HG03342 (cell line): ENCODE data around the gene POTEM.
"Not testable (repeated sequence)": the region's sequence is repeated elsewhere in the genome, so short reads cannot be mapped to it uniquely, and the experiment has no call there.

Experiments
- ATAC-seq: cut with Tn5 transposase; IDR thresholded peaks from one replicate; pipeline ENCODE4 v1.9.1; 2021; ENCODE audit warnings: mild to moderate bottlenecking, moderate library complexity; ENCODE audit not compliant: unreplicated experiment

The POTEM gene

DNA sequence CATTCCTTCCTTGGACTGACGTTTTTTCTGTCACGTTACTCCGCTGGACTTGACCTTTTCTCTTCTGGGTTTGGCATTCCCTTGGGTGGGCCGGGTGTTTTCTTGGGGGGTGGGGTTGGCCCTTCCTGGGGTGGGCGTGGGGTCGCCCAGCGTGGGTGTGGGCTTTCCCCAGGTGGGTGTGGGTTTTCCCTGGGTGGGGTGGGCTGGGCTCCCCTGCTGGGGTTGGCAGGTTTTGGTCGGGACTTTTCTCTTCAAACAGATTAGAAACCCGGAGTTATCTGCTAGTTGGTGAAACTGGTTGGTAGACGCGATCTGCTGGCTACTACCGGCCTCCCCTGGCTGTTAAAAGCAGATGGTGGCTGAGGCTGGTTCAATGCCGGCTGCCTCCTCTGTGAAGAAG lies at the start of gene POTEM:
Gene POTEM, plus strand, starts transcription at position 301 of the 400 bp plus-strand sequence. Its CDS starts 52 bp downstream, at position 353.
- ATAC-seq, result not testable (repeated sequence)

DNA sequence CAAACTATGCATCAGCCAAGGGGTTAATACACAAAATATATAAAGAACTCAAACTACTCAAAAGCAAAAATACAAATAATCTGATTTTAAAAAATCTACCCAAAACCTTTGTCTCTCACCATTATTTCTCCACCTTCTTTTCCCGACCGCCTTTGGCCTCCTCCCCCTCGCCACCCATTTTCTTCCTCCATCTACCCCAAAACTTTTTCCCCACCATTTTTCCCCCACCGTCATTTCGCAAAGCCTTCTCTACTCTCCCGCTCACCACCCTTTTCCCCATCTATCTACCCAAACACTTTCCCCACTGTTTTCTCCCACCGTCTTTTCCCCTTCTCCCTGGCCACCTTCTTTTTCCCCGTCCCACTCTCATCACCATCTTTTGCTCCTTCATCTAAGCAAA lies 48.9 kb upstream of the POTEM start:
- ATAC-seq, result not testable (repeated sequence)

DNA sequence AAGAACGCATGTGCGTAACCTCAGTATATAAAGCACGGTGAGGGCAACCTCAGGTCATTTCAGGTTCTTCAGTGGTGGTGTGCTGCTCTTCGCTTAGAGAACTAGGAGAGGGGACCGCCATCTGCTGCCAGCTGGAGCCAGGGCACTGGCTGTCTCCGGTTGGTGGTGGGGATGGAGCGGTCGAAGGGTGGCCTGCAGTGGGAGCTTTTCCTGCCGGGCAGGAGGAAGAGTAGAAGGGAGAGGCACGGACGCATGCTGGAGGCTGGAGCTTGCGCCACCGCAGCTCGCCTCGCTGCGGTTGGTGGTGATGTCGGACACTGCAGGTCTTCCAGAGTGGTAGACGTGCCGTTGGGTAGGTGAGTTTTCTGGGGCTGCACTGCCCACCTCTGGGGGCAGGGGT lies 47.2 kb upstream of the POTEM start:
- ATAC-seq, result not testable (repeated sequence)

DNA sequence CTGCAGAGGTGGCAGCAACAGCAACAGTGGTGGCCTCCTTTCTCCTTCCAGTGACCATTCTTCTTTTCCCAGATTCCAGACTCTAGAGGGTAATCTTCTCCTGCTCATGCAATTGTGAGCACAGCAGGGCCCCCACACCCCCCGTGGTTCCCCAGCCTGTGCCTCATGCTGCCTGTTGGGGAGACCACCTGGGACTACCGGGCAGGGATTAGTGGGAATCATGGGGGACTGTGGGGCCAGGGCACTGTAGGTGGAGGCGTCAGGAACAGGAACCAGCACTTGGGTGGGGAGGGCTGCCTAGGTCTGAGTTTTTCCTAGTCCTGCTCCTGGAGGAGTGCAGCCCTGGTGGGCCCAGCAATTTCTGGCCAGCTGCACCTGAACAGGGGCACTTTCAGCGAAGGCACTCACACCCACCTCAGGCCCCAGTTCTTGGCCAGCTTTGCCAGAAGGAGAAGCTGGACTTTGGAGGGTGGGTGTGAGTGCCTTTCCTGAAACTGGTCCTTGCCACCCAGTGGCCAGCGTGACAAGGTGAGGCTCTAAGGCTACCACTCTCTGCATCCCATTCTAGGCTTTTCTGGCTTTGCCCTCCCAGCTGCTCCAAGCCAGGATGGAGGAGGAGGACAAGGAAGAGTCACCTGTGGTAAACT lies 46.1 kb upstream of the POTEM start:
- ATAC-seq, result not testable (repeated sequence)

DNA sequence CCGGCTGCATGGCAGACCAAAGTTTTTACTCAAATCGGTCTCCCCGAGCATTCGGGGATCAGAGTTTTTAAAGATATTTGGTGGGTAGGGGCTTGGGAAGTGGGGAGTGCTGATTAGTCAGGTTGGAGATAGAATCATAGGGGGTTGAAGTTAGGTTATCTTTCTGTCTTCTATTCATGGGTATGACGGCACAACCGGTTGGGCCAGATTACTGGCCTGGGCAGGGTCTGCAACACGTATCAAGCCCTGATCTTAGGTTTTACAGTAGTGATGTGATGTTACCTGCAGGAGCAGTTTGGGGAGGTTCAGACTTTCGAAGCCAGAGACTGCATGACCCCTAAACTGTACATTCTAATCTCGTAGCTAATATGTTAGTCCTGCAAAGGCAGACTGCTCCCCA lies 30.4 kb upstream of the POTEM start:
- not testable (repeated sequence) for ATAC-seq

DNA sequence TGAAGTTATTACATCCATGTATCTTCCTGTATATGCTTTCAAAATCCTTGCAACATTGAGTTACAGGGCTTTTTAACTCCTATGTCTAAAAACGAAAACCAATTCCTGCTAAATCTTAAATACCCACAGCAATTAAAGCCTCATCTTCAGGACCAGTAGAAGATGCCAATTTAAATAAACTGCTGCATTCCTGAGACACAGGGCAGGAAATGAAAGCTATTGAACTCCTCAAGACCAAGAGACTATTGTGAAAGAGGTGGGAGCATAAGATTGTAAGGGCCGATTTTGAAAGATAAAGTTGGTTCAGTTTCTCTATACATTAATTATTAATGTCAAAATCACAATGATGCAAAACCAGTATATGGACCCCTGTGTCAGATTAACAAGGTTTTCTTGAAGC lies 28.5 kb upstream of the POTEM start:
- ATAC-seq, result not testable (repeated sequence)

DNA sequence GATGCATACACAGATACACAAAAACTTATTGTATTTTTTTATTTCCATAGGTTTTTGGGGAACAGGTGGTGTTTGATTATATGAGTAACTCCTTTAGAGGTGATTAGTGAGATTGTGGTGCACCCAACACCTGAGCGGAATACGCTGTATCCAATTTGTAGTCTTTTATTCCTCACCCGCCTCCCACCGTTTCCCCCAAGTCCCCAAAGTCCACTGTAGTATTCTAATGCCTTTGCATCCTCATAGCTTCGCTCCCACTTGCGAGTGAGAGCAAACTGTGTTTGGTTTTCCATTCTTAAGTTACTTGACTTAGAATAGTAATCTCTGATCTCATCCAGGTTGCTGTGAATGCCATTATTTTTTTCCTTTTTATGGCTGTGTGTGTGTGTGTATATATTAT lies 17.3 kb upstream of the POTEM start:
- not testable (repeated sequence) for ATAC-seq

DNA sequence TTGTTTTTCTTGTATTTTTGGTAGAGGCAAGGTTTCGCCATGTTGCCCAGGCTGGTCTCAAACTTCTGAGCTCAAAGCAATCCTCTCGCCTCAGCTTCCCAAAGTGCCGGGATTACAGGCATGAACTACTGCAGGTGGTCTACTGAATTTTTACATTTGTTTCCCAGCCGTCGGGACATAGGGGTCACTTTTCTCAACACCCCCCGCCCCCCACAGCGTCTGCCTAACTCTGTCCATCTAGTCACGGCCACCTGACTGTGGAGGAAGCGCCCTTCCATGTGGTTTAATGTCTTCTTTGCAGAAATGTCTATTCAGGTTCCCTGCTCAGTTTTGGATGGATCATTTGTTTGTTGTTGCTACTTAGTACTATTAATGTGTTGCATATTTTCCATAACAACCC lies 14.1 kb upstream of the POTEM start:
- ATAC-seq, result not testable (repeated sequence)

DNA sequence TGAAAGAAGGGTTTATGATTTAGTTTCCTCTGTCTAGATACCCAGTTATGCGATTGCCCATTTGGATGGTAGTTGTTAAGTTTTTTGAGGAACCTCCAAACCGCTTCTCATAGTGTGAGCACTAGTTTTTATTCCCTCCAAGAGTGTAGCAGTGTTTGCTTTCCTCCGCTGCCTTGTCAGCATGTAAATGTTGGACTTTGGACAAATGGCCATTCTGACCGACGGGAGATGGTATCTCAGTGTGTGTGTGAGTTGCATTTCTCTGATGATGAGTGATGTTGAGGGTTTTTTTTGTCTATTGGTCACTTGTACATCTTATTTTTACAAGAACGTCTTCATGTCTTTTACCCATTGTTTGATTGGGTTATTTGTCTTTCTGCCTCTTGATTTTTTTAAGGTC lies 11.4 kb upstream of the POTEM start:
- not testable (repeated sequence) for ATAC-seq

DNA sequence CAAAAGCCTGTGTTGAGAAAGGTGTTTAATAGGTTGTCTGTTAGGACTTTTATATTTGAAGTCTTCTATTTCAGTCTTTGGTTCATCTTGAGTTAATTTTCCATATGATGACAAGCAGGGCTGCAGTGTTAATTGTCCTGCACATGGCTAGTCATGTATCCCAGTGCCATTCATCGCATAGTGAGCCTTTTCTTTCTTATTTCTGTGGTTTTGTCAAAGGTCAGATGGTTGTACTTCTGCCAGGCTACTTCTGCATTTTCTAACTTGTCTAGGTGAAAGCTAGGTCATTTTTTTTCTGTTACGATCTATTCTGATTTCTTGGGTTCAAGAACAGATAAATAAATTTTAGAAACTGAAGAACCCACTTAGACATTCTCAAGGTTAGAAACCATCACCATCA lies 5.7 kb upstream of the POTEM start:
- not testable (repeated sequence) for ATAC-seq

DNA sequence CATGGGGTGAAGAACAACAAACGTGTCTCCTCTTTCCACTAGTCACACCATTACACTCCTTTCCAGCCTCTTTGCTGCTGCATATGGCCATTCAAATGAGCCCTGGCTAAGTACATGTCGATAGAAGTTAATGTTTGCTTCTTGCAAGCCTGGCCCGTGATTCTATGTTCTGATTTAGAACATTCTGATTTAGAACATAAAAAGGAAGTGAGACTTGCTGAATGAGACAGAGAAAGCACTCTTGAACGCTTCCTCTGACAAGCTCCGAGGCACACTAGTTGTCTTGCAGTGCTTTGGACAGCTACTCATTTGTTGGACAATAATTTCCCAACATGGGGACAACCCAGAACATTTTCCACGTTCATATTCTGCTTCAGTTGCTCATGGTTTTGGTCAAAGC lies 5.1 kb upstream of the POTEM start:
- ATAC-seq, result not testable (repeated sequence)

DNA sequence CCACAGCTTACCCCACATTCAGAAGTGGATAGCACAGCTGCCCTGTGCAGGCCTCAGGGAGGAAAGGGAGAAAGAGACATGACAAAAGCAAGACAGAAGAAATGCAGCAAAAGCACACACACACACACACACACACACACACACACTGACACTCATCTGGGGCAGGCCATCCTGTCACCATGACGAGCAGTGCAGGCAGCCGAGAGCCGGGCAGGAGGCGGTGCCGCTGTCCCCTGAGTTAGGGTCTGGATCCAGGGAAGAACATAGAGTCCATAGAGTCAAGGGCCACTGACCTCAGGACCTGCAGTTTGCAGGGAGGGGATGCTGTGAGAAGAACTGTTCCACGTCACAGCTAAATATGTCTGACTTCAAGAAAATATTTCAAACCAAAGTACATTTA lies 4.0 kb upstream of the POTEM start:
- not testable (repeated sequence) for ATAC-seq

DNA sequence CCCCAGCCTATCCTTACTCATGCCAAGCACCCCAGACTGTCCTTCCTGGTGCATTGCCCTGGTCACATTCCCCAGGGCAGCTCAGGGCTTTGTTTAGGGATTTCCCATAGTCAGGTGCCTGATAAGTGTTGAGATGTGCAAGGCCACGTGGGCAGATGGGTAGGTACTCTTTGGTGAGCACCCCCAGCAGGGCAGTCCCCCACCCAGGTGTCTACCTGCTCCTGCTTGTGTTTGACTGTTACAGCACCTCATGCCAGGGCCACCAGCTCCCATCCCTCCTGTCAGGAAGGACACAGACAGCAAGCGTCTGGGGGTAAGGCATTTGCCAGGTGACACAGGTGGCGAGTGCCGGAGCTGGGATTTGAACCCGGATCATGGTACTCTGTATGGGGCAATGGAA lies 2.4 kb upstream of the POTEM start:
- ATAC-seq, result not testable (repeated sequence)

DNA sequence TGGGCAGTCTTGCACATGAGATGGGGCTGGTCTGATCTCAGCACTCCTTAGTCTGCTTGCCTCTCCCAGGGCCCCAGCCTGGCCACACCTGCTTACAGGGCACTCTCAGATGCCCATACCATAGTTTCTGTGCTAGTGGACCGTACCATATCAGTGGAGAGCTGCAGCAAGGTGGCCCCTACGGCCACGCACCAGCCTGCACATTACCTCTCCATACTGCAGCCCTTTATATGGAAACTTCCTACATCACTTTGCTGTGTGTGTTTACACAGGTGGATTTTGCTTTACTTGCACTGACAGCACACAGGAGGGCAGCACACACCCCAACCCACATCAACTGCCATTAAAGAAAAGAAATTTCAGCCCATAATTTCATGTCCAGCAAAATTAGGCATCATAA lies 35.3 kb downstream of the POTEM start:
- ATAC-seq, result not testable (repeated sequence)

DNA sequence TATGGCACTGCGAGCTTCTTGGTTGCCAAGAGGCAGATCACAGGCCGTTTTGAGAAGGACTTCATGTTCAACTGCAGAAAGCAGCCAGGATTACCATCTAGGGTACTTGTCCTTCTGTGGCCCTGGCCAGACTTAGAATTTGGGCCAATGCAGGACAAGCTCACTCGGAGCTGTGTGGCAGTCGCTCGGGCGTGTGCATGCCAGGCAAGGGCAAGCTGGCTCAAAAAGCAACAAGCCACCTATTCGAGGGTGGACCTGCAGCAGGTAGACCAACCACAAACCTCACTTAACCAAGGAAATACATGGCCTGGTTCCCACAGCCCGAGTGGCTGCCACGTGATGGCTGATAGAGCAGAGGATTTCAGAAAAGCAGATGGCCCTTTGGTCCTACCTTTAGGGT lies 39.3 kb downstream of the POTEM start:
- ATAC-seq, result not testable (repeated sequence)

DNA sequence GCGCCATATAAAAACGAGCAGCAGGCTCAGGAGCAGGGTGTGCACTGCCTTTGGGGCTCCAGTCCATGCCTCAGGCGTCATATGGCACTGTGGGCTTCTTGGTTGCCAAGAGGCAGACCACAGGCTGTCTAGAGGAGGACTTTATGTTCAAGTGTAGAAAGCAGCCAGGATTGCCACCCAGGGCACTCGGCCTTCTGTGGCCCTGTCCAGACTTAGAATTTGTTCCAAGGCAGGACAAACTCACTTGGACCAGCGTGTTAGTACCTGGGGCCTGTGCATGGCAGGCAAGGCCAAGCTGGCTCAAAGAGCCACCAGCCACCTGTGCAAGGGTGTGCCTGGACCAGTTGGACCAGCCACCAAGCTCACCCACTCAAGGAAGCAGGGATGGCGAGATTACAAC lies 40.4 kb downstream of the POTEM start:
- not testable (repeated sequence) for ATAC-seq

DNA sequence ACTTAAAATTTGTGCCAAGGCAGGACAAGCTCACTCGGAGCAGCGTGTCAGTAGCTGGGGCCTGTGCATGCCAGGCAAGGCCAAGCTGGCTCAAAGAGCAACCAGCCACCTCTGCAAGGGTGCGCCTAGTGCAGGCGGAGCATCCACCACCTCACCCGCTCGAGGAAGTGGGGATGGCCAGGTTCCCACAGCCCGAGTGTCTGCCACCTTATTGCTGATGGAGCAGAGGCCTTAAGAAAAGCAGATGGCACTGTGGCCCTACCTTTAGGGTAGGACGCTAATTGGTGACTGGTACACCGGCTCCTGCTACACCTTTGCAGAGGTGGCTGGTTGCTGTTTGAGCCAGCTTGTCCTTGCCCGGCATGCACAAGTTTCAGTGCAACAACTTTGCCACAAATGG lies 43.8 kb downstream of the POTEM start:
- not testable (repeated sequence) for ATAC-seq

DNA sequence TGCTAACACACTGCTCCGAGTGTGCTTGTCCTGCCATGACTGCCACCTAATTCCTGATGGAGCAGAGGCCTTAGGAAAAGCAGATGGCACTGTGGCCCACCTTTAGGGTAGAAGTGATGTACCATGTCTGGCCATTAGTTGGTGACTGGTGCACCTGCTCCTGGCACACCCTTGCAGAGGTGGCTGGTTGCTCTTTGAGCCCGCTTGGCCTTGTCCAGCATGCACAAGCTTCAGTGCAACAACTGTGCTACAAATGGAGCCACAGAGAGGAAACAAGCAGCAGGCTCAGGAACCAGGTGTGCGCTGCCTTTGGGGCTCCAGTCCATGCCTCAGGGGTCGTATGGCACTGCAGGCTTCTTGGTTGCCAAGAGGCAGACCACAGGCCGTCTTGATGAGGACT lies 44.5 kb downstream of the POTEM start:
- ATAC-seq, result not testable (repeated sequence)

DNA sequence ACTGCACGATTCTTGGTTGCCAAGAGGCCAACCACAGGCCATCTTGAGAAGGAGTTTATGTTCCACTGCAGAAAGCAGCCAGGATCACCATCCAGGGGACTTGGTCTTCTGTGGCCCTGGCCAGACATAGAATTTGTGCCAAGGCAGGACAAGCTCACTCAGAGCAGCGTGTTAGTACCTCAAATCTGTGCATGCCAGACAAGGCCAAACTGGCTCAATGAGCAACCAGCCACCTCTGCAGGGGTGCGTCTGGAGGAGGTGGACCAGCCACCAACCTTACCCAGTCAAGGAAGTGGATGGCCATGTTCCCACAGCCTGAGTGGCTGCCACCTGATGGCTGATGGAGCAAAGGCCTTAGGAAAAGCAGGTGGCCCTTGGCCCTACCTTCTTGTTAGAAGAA lies 48.0 kb downstream of the POTEM start:
- not testable (repeated sequence) for ATAC-seq

DNA sequence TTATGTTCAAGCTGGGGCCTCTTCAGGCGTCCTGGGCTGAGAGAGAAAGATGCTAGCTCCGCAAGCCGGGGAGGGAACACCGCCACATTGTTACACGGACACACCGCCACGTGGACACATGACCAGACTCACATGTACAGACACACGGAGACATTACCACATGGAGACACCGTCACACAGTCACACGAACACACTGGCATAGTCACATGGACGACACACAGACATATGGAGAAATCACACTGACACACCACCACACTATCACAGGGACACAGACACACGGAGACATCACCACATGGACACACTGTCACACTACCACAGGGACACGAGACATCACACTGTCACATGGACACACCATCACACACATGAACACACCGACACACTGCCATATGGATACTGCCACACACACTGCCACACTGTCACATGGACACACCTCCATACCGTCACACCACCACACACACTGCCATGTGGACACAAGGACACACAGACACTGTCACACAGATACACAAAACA lies 57.9 kb downstream of the POTEM start:
- not testable (repeated sequence) for ATAC-seq

DNA sequence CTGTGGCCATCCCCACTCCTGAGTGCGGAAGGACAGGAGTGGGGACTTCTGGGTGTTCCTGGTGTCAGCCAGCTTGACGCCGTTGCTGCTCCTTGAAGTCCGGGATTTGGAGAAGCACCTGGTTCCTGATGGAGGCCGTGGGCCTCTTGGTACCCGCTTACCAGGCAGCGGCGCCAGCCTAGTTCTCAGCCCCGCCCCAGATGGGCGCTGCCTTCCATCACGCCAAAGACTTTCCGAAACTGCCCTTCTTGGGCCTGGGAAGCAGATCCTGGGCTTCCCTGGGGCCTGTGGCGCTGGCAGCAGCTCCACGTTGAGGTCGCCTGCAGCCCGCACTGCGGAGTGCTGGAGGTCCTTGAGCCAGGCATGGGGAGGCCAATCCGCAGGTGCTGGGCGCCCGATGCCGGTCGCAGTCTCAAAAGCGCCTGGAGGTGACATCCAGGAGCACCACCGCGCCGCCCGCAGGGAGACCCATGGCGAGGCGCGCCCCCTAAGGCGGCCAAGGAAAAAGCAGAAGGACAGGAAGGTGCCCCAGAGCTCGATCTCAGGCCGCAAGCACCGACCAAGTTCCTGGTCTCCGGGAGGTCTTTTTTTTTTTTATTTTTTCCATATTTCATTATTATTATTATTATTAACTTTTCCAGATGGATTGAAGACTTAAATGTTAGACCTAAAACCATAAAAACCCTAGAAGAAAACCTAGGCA lies 59.6 kb downstream of the POTEM start:
- not testable (repeated sequence) for ATAC-seq

DNA sequence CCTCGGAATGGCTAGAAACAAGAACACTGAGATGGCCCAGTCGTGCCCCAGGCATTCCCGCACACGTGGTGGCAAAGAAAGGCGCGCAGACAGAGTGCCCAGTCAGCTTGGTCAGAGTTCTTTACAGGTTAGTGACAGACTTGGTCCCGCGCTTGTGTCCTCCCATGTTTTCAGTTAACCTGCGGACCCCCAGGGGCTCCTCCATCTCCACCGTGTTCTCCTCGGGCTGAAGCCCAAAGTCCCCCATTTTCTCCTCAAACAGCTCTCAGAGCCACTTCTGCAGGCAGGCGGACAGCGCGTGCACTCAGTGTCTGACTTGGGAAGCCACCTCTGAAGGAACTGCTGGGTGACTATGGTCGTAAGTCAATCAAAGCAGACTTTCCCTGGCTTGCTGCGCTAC lies 60.7 kb downstream of the POTEM start:
- not testable (repeated sequence) for ATAC-seq
